ENCODE data around the gene IRS2.

IRS2 gene

DNA sequence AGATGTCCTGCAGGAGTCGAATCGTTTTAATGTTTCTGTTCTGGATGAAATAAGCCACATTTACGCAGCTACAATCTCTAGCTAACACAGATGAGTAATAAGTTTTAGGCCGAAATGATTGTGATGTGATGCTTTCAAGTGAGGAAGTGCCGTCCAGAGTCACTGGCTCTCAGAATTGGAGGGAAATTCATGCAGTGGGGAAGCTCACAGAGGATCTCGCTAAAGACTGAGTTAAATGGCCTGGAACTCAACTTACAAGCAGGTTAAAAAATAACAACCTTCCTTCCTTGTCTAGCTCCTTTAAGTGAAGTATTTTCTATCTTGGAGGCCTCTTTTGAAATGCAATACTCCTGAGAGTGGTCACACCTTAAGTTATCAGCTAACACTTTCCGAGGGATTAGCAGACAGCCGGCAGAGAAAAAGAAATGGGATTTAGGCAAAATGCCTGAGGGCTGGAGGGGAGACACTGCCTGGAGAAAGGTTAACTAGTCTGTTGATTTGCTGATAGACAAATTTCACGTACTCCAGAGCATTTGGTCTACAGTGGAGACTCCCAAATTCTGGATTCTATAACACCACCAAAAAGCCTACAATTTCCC lies 74.2 kb downstream of the IRS2 start:
- TF ChIP-seq GATA2 (IDR thresholded peaks at IDR 0.05; ENCODE audit: low read depth, low read length), result no peak
- TF ChIP-seq GATA3 (IDR thresholded peaks at IDR 0.05; ENCODE audit: low read depth, low read length), result no peak

DNA sequence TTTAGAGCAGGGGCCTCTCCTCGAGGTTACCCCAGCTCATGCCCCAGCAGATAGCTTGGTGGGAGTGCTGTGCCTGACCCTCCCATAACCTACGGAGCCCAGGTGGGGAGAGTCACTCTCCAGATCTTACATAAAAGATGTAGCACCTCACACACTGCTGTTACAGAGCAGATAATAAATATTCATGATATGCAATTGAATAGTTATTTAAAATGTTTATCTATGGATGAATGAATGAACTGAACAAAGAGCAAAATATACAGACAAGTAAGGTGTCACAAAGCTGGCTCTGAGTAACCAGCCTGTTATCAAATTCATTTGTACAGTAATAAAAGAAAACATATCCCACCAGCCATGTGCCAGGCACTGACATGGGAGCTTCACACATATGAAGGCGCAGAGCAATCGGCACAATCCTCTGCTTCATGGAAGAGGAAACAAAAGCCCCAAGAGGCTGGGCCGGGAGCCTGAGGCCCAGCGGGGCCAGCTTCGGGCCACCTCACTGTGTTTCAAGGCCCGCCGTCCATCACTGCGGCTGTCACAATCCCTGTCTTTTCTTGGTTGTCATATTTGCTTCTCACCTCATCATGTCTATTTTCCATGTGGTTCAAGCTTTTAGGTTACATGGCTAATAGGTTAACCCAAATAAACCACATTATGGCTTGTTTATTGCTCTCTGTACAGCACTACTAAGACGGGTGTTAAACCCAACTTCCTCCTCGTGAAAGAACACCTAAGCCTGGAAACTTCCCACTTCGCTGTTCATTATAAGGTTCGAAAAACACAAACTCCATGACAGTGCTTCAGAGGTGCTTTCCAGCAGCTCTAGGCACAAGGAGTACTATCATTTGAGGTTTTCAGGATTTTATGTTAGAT lies 78.4 kb downstream of the IRS2 start:
- TF ChIP-seq GATA2 (IDR thresholded peaks at IDR 0.05; ENCODE audit: low read depth, low read length) (no peak), GATA3 (IDR thresholded peaks at IDR 0.05; ENCODE audit: low read depth, low read length) (no peak)

DNA sequence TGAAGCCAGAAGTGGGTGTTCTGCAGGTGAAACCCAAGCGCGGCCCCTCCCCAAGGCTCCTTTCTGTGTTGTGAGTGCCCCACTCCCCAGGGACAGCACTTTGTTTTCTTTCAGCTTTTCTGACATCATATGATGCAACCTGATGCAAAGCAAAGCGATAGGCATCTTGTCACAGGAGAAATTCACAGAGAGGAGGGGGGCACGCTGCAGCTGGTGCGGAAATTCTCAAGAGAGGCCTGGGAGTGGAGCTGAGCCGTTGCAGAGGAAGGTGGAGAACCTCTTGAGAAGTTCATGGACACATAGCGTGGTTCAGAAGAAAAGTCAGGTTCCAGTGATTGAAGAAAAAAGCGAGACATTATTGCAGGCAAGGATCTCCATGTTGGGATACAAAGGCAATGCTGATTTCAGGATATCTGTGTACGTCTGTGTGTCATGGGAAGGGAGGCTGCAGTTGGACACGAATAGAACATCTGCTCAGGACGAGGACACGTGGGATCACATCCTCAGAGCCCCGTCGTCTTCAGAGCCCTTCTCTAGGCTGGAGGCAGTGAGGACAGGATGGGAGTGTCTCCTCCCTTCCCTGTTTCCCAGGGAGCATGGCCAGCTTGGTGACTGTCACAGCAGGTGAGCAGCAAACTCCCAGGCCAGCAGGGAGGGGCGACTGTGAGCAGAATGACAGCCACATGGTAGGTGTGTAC lies 79.2 kb downstream of the IRS2 start:
- no peak for TF ChIP-seq GATA3 (IDR thresholded peaks at IDR 0.05; ENCODE audit: low read depth, low read length)
- TF ChIP-seq GATA2 (IDR thresholded peaks at IDR 0.05; ENCODE audit: low read depth, low read length), result no peak

DNA sequence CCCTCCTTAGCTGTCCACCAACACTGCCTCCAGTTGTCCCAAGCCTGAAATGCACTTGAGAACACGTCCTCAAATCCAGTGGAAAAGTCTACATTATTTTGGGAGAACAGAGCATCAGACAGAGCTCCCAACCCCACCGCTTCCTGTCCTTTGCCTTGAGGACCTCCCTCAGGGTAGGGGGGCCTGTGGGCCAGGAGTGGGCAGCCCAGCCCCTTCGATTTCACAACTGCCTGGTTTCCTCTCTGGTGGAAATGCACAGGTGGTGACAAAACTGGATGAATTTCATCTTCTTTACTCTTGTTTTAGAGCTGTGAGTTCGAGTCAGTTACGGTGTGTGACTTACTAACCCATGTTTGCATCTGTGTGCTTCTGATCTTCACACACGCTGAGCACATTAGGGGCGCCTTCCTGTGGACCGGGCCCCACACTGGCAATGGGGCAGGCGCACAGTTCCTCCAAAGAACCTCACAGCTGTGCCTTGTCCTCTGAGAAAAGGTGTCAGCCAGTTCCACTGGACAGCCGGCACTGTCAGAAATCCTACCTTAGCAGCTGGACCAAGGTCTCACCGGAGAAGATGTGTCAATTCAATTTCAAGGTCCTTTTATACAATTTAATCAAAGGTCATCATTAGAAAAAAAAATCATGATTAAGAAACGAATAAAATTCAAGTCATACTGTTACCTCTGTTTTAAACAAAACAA lies 80.2 kb downstream of the IRS2 start:
- TF ChIP-seq GATA2 (IDR thresholded peaks at IDR 0.05; ENCODE audit: low read depth, low read length) (no peak), GATA3 (IDR thresholded peaks at IDR 0.05; ENCODE audit: low read depth, low read length) (no peak)

DNA sequence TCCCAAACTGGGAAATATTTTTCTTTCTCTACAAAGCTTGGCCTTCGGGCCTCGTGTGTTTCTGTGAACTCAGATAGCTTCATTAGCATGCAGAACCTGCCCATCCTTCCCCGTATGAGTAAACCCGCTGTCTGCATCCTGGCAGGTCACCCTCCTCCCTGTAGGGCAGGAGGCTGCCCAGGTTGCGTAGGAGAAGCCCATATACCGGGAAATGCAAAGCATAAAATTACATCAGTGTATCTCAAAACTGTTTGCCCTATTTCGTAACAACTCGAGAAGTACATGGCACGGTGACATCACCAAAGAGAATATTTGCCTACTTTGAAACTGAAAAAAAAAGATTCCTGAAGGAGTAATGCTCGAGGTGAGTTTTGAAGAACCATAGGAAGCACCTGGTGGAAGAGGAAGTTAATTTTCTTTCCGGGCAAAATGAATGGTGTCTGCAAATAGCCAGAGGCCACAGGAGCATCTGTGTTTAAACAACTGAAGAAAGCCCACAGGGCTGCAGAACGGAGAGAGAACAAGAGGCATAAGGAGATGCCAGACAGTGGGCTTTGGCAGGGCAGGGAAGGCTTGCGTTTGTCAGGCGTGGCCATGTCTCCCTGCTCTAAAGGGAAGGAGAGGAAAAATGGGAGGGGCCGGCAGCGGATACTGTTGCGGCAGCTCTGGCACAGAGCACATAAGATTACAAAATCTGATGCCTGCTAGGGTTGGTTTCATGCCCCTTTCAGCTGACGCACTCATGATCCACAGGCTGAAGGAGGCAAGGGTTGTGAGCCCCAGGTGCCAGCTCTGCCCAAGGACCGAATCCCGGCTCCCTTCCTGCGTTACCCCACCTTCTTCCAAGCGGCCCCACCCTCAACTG lies 81.4 kb downstream of the IRS2 start:
- no peak for TF ChIP-seq GATA2 (IDR thresholded peaks at IDR 0.05; ENCODE audit: low read depth, low read length)
- no peak for TF ChIP-seq GATA3 (IDR thresholded peaks at IDR 0.05; ENCODE audit: low read depth, low read length)

DNA sequence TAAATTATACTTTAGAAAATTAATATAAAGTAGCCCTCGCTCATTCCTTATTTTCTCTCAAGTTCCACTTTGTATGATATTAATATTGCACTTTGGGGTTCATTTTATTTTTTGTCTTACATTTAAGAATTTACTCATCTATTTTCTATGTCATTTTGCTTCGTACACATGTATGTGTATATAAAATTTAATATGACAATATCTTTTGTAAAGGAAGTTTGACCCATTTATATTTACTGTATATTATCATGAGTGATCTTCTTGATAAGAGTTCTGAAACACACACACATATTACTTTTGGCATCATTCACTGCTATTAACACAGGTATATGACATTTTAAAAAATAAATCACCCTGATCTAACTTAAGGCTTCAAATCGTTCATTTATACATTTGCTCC lies 83.1 kb downstream of the IRS2 start:
- no peak for TF ChIP-seq GATA2 (IDR thresholded peaks at IDR 0.05; ENCODE audit: low read depth, low read length)
- TF ChIP-seq GATA3 (IDR thresholded peaks at IDR 0.05; ENCODE audit: low read depth, low read length), result no peak
